ENCODE measurements around the gene SYT15.

Gene SYT15

DNA sequence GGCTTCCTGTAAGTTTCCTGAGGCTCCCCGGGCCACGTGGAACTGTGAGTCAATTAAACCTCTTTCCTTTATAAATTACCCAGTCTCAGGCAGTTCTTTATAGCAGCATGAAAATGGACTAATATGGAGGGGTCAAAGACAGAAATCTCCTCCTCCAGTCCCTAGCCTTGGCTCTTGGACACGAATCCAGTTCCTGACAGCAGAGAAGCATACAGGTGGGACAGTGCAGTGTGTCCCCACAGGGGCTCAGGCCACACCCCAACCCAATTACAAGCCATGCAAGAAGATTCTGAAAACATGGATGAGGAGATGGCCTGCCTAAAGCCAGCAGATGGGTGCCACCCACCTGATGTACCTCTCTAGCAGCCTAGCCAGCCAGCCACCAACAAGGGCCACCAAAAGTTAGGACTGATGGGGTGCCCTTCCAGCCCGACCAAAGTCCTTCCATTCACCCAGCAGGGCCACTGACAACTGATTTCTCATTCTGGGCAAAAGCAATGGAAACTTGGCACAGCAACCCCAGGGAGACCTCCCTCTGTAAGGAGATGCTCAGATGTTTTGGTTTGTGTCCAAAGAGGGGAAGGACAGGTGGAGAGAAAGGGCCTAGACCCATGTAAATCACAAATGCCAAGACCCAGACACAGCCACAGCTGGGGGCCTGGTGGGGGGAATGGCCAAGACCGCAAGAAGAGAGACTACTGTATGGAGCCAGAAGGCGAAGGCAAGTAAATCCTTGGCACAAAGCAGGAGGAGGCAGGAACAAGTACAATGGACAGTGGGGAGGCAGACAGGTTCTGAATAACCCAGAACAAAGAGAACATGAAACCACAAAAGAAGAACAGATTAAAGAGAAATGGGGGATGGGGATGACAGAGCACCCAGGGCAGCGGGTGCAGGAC, 36.1 kb upstream of the SYT15 start:
- no peak for TF ChIP-seq CTCF (IDR thresholded peaks at IDR 0.05; ENCODE audit: low read length, missing control alignments)
- no peak overlapping the region for H3K4me3 ChIP-seq (replicated peaks; ENCODE audit: low read depth, low read length)
- no peak for DNase-seq (ENCODE audit: low read depth)

DNA sequence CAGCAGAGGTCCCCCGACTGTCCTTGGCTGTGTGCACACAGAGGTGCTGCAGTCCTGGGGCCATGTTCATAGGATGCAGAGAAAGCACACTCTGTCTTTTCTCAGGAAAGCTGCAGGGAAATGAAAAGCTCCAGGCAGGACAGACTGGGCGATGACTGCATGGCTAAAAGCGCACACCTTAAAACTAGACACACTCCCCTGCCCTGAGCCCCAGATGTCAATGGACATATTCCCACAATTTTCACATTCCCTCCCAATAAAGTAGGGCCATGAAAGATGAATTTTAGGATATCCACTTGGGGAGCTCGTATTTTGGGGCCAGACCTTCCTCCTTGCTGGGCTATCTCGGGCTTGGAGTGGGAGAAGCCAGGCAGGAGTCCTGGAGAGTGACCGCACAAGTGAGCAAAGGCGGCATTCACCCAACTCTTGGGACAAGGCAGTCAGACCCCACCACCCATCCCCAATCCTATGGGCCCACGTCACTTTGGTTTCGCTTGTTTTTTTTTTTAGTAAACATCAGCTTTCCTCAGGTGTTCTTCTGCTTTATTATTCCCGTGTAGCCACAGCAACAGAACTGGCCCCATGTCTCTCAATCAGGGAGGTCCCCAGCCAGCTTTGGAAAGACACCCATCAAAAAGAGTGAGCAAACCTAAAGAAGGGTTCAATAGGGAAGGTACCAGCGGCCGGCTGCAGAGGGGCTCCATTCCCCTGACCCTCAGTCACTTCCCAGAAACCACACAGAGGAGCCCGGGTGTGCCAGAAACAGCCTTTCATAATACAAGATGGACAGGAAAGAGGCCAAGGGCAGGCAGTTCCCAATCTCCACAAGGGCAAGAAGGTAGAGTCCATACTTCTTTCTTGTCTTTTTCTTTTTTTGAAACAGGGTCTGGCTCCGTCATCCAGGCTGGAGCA, 35.2 kb upstream of the SYT15 start:
- H3K4me3 ChIP-seq (replicated peaks; ENCODE audit: low read depth, low read length): no peak overlapping the region
- no peak for DNase-seq (ENCODE audit: low read depth)
- no peak for TF ChIP-seq CTCF (IDR thresholded peaks at IDR 0.05; ENCODE audit: low read length, missing control alignments)

GRCh38 chr10:46544989-46545791, 33.7 kb upstream of the SYT15 start:
- peak; percentile 23 for DNase-seq (ENCODE audit: low read depth)
- no peak overlapping the region for H3K4me3 ChIP-seq (replicated peaks; ENCODE audit: low read depth, low read length)
- peak; percentile 46 for TF ChIP-seq CTCF (IDR thresholded peaks at IDR 0.05; ENCODE audit: low read length, missing control alignments)

GRCh38 chr10:46545861-46546590, 32.9 kb upstream of the SYT15 start:
- no peak for DNase-seq (ENCODE audit: low read depth)
- H3K4me3 ChIP-seq (replicated peaks; ENCODE audit: low read depth, low read length): no peak overlapping the region
- TF ChIP-seq CTCF (IDR thresholded peaks at IDR 0.05; ENCODE audit: low read length, missing control alignments): no peak

GRCh38 chr10:46546591-46547540, 32.1 kb upstream of the SYT15 start:
- no peak for TF ChIP-seq CTCF (IDR thresholded peaks at IDR 0.05; ENCODE audit: low read length, missing control alignments)
- DNase-seq (ENCODE audit: low read depth): no peak
- H3K4me3 ChIP-seq (replicated peaks; ENCODE audit: low read depth, low read length): no peak overlapping the region
